CD14-positive monocyte (primary cell): Measurements from ENCODE around the gene HOXB3. TPM values are rescaled to one million over a fixed set of nuclear protein-coding genes. Genes with fewer than 3 reads are reported as not detected.

Experiments used
- DNase-seq, 3 donors: peaks; one replicate each; pipeline ENCODE4 v3.0.0-alpha.2; 2011 to 2022
- H2AFZ ChIP-seq: 2 replicates; pipeline ENCODE4 v1.6.0; 2012; ENCODE audit warnings: mild to moderate bottlenecking, low read depth, low read length, inconsistent platforms; ENCODE audit not compliant: insufficient read depth, poor library complexity, severe bottlenecking
- H3K27ac ChIP-seq, 2 donors: 1 replicate in 1 of 2; 2 replicates in 1 of 2; pipeline ENCODE4 v1.5.1; 2012 to 2013; ENCODE audit warnings: low read length in 2 of 2, control low read depth in 1 of 2, inconsistent platforms in 1 of 2, low read depth in 1 of 2, mild to moderate bottlenecking in 1 of 2
- H3K27me3 ChIP-seq, 2 donors: one replicate each; pipeline versions ENCODE4 v1.6.0 to v1.6.1; 2011 to 2013; ENCODE audit warnings: low read length in 2 of 2; ENCODE audit not compliant: control insufficient read depth in 2 of 2, insufficient read depth in 2 of 2
- H3K36me3 ChIP-seq, 2 donors: replicated peaks in 1 of 2; 1 replicate in 1 of 2; 2 replicates in 1 of 2; pipeline versions ENCODE4 v1.5.1 to v1.6.1; 2012 to 2013; ENCODE audit warnings: low read length in 2 of 2, control low read depth in 1 of 2, inconsistent platforms in 1 of 2, mild to moderate bottlenecking in 1 of 2; ENCODE audit not compliant: insufficient read depth in 2 of 2, control insufficient read depth in 1 of 2
- H3K4me1 ChIP-seq, 2 donors: 1 replicate in 1 of 2; 2 replicates in 1 of 2; pipeline versions ENCODE4 v1.5.1 to v1.6.1; 2012 to 2013; ENCODE audit warnings: low read length in 2 of 2, control low read depth in 1 of 2, inconsistent platforms in 1 of 2, mild to moderate bottlenecking in 1 of 2, moderate library complexity in 1 of 2; ENCODE audit not compliant: insufficient read depth in 2 of 2, control insufficient read depth in 1 of 2
- H3K4me2 ChIP-seq: replicated peaks from 2 replicates; pipeline ENCODE3; 2012; ENCODE audit warnings: low read length, moderate library complexity, mild to moderate bottlenecking; ENCODE audit not compliant: poor library complexity, severe bottlenecking; ENCODE audit errors: extremely low read depth
- H3K4me3 ChIP-seq, 3 experiments: fragments of 200-600 bp in 1 of 3; sonication (generic) in 1 of 3; replicated peaks in 1 of 3; 1 replicate in 2 of 3; 2 replicates in 1 of 3; pipeline ENCODE4 v1.5.1; 2011 to 2013; ENCODE audit warnings: low read length in 3 of 3, mild to moderate bottlenecking in 3 of 3, control low read depth in 2 of 3, low read depth in 2 of 3, inconsistent platforms in 1 of 3, moderate library complexity in 1 of 3
- H3K79me2 ChIP-seq: 2 replicates; pipeline ENCODE4 v1.6.0; 2012; ENCODE audit warnings: mild to moderate bottlenecking, control low read depth, inconsistent platforms, low read length, moderate library complexity; ENCODE audit not compliant: insufficient read depth
- H3K9ac ChIP-seq: 2 replicates; pipeline ENCODE4 v1.6.0; 2017; ENCODE audit warnings: low read length, mild to moderate bottlenecking; ENCODE audit not compliant: insufficient read depth, poor library complexity, severe bottlenecking
- H3K9me3 ChIP-seq, 2 donors: replicated peaks in 1 of 2; 1 replicate in 1 of 2; 2 replicates in 1 of 2; pipeline versions ENCODE4 v1.5.1 to v1.6.1; 2012 to 2013; ENCODE audit warnings: low read length in 2 of 2, control low read depth in 1 of 2; ENCODE audit not compliant: control insufficient read depth in 1 of 2, insufficient read depth in 1 of 2
- H4K20me1 ChIP-seq: 2 replicates; pipeline ENCODE4 v1.6.0; 2012; ENCODE audit warnings: mild to moderate bottlenecking, low read length, control low read depth, moderate library complexity; ENCODE audit not compliant: insufficient read depth
- H3K27ac Mint-ChIP-seq, 7 donors: one replicate each; pipeline ENCODE4 v1.8.0; 2020; ENCODE audit warnings: mild to moderate bottlenecking in 7 of 7, mixed read lengths in 7 of 7, moderate library complexity in 6 of 7, inconsistent platforms in 2 of 7
- H3K27me3 Mint-ChIP-seq, 3 donors: one replicate each; pipeline ENCODE4 v1.8.0; 2021 to 2022; ENCODE audit warnings: low read depth in 3 of 3, mild to moderate bottlenecking in 3 of 3, mixed read lengths in 3 of 3, moderate library complexity in 3 of 3, inconsistent platforms in 1 of 3
- H3K36me3 Mint-ChIP-seq, 2 donors: one replicate each; pipeline ENCODE4 v1.8.0; 2020; ENCODE audit warnings: mixed read lengths in 2 of 2, inconsistent platforms in 1 of 2, mild to moderate bottlenecking in 1 of 2
- H3K4me1 Mint-ChIP-seq: one replicate; pipeline ENCODE4 v1.8.0; 2020; ENCODE audit warnings: mild to moderate bottlenecking, mixed read lengths
- H3K4me3 Mint-ChIP-seq, 2 donors: one replicate each; pipeline ENCODE4 v1.8.0; 2020; ENCODE audit warnings: mild to moderate bottlenecking in 2 of 2, mixed read lengths in 2 of 2, moderate library complexity in 1 of 2
- H3K9me3 Mint-ChIP-seq, 7 donors: one replicate each; pipeline ENCODE4 v1.8.0; 2020 to 2022; ENCODE audit warnings: mixed read lengths in 7 of 7, mild to moderate bottlenecking in 6 of 7, moderate library complexity in 6 of 7, inconsistent platforms in 2 of 7
- WGBS: methylation state at CpG from one replicate; pipeline ENCODE4 v1.1.5; 2013; ENCODE audit warnings: missing lambda C conversion rate; ENCODE audit not compliant: insufficient coverage; 5-methylcytosine and 5-hydroxymethylcytosine counted together
- intact Hi-C, 2 donors: fragments of 100-400 bp; cut with micrococcal nuclease; formaldehyde crosslinking; loops; one replicate each; pipeline versions ENCODE4 v1.15.0 to v1.15.1; 2023
- polyA plus RNA-seq, 3 donors: library from polyadenylated mRNA; depleted of rRNA in 1 of 3; unstranded in 2 of 3; stranded (reverse) in 1 of 3; fragments of 300-500 nt in 2 of 3; fragments of >200 nt in 1 of 3; fragmentation: Illumina TruSeq in 2 of 3; gene quantifications; 1 replicate in 2 of 3; 2 replicates in 1 of 3; pipeline ENCODE4 v1.2.3, GENCODE V29; 2012 to 2021
- TF ChIP-seq, protein P1 (sequence below): fragments of 200-600 bp; IDR thresholded peaks from one replicate; pipeline ENCODE4 v1.8.0; 2022; ENCODE audit warnings: antibody characterized with exemption, mild to moderate bottlenecking

HOXB3 gene
- polyA plus RNA-seq, 3 donors = 0.56 TPM; not detected in 2

DNA sequence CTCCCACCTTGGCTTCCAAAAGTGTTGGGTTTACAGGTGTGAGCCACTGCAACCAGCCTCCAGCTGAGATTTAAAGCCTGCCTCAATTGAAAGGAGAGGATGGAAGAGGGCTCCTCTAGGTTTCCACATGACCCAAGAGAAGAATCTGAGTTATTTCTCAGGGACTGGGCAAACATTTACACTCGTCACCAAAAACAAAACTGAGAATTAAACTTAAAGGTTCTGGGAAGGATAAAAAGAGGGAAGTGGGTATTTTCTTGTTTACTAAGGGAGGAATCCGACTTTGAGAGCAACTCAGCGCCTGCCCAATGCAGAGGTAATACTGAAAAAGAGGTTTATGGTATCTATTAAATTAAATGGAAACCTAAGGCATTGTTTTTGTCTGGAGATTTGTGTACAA, 72.6 kb downstream of the HOXB3 start:
- Histone ChIP-seq H3K27me3 (peaks cover 5 to 22% of the 10 kb centered on the region in 2 donors), H3K9ac (no peak overlapping the region), H4K20me1 (no peaks in the 10 kb centered on the region), H3K4me1 (no peaks in the 10 kb centered on the region), H3K27ac (no peak overlapping the region), H2AFZ (no peak overlapping the region), H3K9me3 (no peaks in the 10 kb centered on the region), H3K4me3 (no peak overlapping the region), H3K36me3 (no peaks in the 10 kb centered on the region), H3K79me2 (no peaks in the 10 kb centered on the region), H3K4me2 (no peak overlapping the region)
- peaks cover 12% of the 10 kb centered on the region for H3K4me1 Mint-ChIP-seq
- H3K9me3 Mint-ChIP-seq = peaks cover 0 to 3% (median 0%) of the 10 kb centered on the region in 7 donors
- TF ChIP-seq, protein P1, sequence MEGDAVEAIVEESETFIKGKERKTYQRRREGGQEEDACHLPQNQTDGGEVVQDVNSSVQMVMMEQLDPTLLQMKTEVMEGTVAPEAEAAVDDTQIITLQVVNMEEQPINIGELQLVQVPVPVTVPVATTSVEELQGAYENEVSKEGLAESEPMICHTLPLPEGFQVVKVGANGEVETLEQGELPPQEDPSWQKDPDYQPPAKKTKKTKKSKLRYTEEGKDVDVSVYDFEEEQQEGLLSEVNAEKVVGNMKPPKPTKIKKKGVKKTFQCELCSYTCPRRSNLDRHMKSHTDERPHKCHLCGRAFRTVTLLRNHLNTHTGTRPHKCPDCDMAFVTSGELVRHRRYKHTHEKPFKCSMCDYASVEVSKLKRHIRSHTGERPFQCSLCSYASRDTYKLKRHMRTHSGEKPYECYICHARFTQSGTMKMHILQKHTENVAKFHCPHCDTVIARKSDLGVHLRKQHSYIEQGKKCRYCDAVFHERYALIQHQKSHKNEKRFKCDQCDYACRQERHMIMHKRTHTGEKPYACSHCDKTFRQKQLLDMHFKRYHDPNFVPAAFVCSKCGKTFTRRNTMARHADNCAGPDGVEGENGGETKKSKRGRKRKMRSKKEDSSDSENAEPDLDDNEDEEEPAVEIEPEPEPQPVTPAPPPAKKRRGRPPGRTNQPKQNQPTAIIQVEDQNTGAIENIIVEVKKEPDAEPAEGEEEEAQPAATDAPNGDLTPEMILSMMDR = no peak
- intact Hi-C loops = no loop called here
- H3K4me3 Mint-ChIP-seq = no peak overlapping the region
- WGBS = 7% methylated on average over 2 of the region's 3 CpGs
- H3K36me3 Mint-ChIP-seq = no peaks in the 10 kb centered on the region
- peaks cover 20 to 66% (median 38%) of the 10 kb centered on the region in 3 donors for H3K27me3 Mint-ChIP-seq
- no peak for DNase-seq
- H3K27ac Mint-ChIP-seq = no peak overlapping the region

DNA sequence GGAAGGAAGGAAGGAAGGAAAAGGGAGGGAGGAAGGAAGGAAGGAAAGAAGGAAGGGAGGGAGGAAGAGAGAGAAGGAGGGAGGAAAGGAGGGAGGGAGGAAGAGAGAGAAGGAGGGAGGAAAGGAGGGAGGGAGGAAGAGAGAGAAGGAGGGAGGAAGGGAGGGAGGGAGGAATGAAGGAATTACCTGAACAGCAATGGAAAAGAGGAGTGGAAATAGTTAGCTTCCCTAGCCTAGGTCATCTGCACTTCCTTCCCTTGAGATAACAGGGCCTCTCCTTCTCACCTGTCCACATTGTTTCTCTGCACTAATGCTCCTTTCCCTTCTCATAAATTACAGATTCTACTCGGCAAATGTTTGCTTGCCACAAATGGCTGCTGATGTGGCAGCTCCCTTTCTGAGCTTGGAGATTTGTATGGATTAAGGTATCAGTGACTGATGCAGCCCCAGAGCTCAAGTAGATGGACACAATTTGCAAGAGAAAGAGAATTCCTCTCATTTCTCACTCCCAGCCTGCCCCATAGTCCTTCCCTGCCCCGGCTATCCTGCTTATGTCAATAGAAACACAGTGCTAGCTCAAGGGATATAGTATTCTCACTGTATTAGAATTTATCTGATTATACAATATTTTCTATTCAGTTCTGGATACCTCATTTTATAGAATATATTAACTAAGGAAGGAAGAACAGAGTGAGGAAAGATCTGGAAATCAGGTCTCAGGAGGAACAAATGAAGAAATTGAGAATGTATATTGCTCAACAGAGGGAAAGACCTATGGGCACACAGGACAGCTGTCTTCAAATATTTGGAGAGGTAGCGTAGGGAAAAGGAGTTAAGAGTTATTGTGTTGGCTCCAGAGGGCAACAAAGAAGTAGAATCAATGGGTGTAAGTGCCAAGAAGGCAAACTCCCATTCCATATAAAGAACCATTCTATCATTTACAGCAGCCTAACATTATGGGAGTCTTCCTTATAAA, 73.8 kb downstream of the HOXB3 start:
- H3K27ac ChIP-seq = no peak overlapping the region
- no CpG with 5 or more reads among the region's 3 CpGs for WGBS
- H3K4me3 ChIP-seq = no peak overlapping the region
- no peak overlapping the region for H2AFZ ChIP-seq
- no peak for DNase-seq
- no peak overlapping the region for H3K4me2 ChIP-seq
- H3K36me3 ChIP-seq = no peaks in the 10 kb centered on the region
- H3K4me1 Mint-ChIP-seq = peaks cover 12% of the 10 kb centered on the region
- no peaks in the 10 kb centered on the region for H3K9me3 ChIP-seq
- H3K27ac Mint-ChIP-seq = no peak overlapping the region
- no peaks in the 10 kb centered on the region for H3K79me2 ChIP-seq
- H3K27me3 ChIP-seq = peaks cover 5 to 18% of the 10 kb centered on the region in 2 donors
- H3K4me3 Mint-ChIP-seq = no peak overlapping the region
- intact Hi-C loops = no loop called here
- TF ChIP-seq, protein P1 = no peak
- H4K20me1 ChIP-seq = no peaks in the 10 kb centered on the region
- no peaks in the 10 kb centered on the region for H3K4me1 ChIP-seq
- no peaks in the 10 kb centered on the region for H3K36me3 Mint-ChIP-seq
- peaks cover 21 to 69% (median 39%) of the 10 kb centered on the region in 3 donors for H3K27me3 Mint-ChIP-seq
- peaks cover 0 to 3% (median 0%) of the 10 kb centered on the region in 7 donors for H3K9me3 Mint-ChIP-seq
- H3K9ac ChIP-seq = no peak overlapping the region
